Spleen (tissue), 11 donors: ENCODE measurements around the gene CDX4. TPM values are rescaled to one million over a fixed set of nuclear protein-coding genes. Genes with fewer than 3 reads are reported as not detected.
"Not testable (repeated sequence)": the region's sequence is repeated elsewhere in the genome, so short reads cannot be mapped to it uniquely, and the experiment has no call there.

Source experiments
- DNase-seq: peaks from one replicate; pipeline ENCODE4 v3.0.0-alpha.2; 2020
- H3K27ac ChIP-seq, 8 donors: fragments of 200-600 bp; sonication (generic) in 7 of 8; 1 replicate in 4 of 8; 2 replicates in 4 of 8; pipeline versions ENCODE4 v1.5.0 to v1.8.0; 2016 to 2021; ENCODE audit warnings: inconsistent platforms in 4 of 8, mild to moderate bottlenecking in 4 of 8, moderate library complexity in 1 of 8
- H3K27me3 ChIP-seq, 7 donors: fragments of 200-600 bp; sonication (generic) in 6 of 7; replicated peaks in 1 of 7; 1 replicate in 4 of 7; 2 replicates in 3 of 7; pipeline versions ENCODE4 v1.5.0 to v1.8.0; 2016 to 2021; ENCODE audit warnings: inconsistent platforms in 3 of 7, mild to moderate bottlenecking in 1 of 7
- H3K36me3 ChIP-seq, 6 donors: fragments of 200-600 bp; sonication (generic) in 5 of 6; 1 replicate in 4 of 6; 2 replicates in 2 of 6; pipeline versions ENCODE4 v1.5.0 to v1.8.0; 2016 to 2021; ENCODE audit warnings: inconsistent platforms in 2 of 6
- H3K4me1 ChIP-seq, 6 donors: fragments of 200-600 bp; sonication (generic) in 5 of 6; 1 replicate in 3 of 6; 2 replicates in 3 of 6; pipeline versions ENCODE4 v1.5.0 to v1.8.0; 2016 to 2021; ENCODE audit warnings: inconsistent platforms in 3 of 6
- H3K4me3 ChIP-seq, 8 donors: fragments of 200-600 bp; sonication (generic) in 7 of 8; 1 replicate in 4 of 8; 2 replicates in 4 of 8; pipeline versions ENCODE4 v1.5.0 to v1.8.0; 2016 to 2021; ENCODE audit warnings: inconsistent platforms in 4 of 8, mild to moderate bottlenecking in 4 of 8, moderate library complexity in 2 of 8
- H3K9me3 ChIP-seq, 8 donors: fragments of 200-600 bp; sonication (generic) in 7 of 8; 1 replicate in 4 of 8; 2 replicates in 4 of 8; pipeline versions ENCODE4 v1.5.0 to v1.8.0; 2016 to 2021; ENCODE audit warnings: inconsistent platforms in 4 of 8
- CTCF ChIP-seq, 11 experiments: fragments of 200-600 bp in 7 of 11; fragments of 450-650 bp in 4 of 11; sonication (generic) in 4 of 11; IDR thresholded peaks in 8 of 11; conservative IDR thresholded peaks in 3 of 11; 1 replicate in 7 of 11; 2 replicates in 4 of 11; pipeline versions ENCODE4 v1.4.0 to v1.8.0; 2016 to 2021; ENCODE audit warnings: antibody characterized with exemption in 11 of 11, inconsistent platforms in 4 of 11, mild to moderate bottlenecking in 1 of 11
- POLR2A ChIP-seq, 3 donors: fragments of 450-650 bp; IDR thresholded peaks; one replicate each; pipeline ENCODE4 v1.5.1; 2017; ENCODE audit warnings: antibody characterized with exemption in 3 of 3, mild to moderate bottlenecking in 1 of 3
- POLR2AphosphoS5 ChIP-seq, 3 donors: sonication (generic); formaldehyde crosslinking; IDR thresholded peaks; one replicate each; pipeline ENCODE4 v1.5.1; 2017; ENCODE audit warnings: antibody characterized with exemption in 3 of 3
- WGBS, 5 donors: extraction: QIAGEN DNeasy Blood & Tissue Kit in 3 of 5; methylation state at CpG; one replicate each; pipeline versions ENCODE4 v1.1.5 to v1.1.7; 2013 to 2018; 5-methylcytosine and 5-hydroxymethylcytosine counted together
- intact Hi-C: fragments of 100-400 bp; cut with DNase I; formaldehyde crosslinking; loops from one replicate; pipeline ENCODE4 v1.15.0; 2023; ENCODE audit warnings: low total_unique reads
- polyA plus RNA-seq, 3 donors: library from polyadenylated mRNA; stranded (reverse); fragments of 200-250 nt; gene quantifications; one replicate each; pipeline ENCODE4 v1.2.1, GENCODE V29; 2013
- small RNA-seq, 4 donors: library from RNA; depleted of rRNA; stranded (forward); fragments of <200 nt; gene quantifications; one replicate each; pipeline ENCODE3, GENCODE V24; 2016
- total RNA-seq, 7 donors: library from RNA; depleted of rRNA in 3 of 7; stranded (reverse); fragments of >200 nt in 3 of 7; fragmentation: NEBNext Ultra II Directional in 4 of 7; extraction: Animal tissue kit (Norgen Biotek cat#: 25700) in 4 of 7; gene quantifications; one replicate each; pipeline versions ENCODE4 v1.1.0 to v1.2.1, GENCODE V29; 2016 to 2021
- donor health status: healthy with polysubstance abuse.
- donor health status: DM: no; HTN: no; CAD: no; lungs with moderate emphysema.
- donor health status: DM: no; HTN: no; CAD: no.
- donor health status: Bipolar disorder and iron deficiency.
- donor health status: healthy.
- donor health status: DM: no; HTN: no; CAD: no.
- donor health status: DM: yes; HTN: yes; CAD: no.

The CDX4 gene
- total and polyA plus RNA-seq, 10 donors: not detected

- Histone ChIP-seq H3K27me3 (peaks cover 0 to 7% (median 0%) of the 10 kb centered on the region in 7 donors), H3K4me1 (no peaks in the 10 kb centered on the region), H3K9me3 (peaks cover 0 to 12% (median 0%) of the 10 kb centered on the region in 8 donors), H3K4me3 (no peak overlapping the region), H3K36me3 (no peaks in the 10 kb centered on the region), H3K27ac (no peak overlapping the region)
- 56 to 81% (median 73%) methylated on average over 2 of the region's 2 CpGs for WGBS, 5 donors
- DNase-seq: no peak
- no peak for TF ChIP-seq CTCF (IDR thresholded peaks at IDR 0.05 in 8 of 11, conservative IDR thresholded peaks at IDR 0.05 in 3 of 11)
- TF ChIP-seq POLR2AphosphoS5 (IDR thresholded peaks at IDR 0.05): no peak
- no peak for TF ChIP-seq POLR2A (IDR thresholded peaks at IDR 0.05)
- intact Hi-C loops: no loop called here
Measured at GRCh38 chrX:73481521-73481920, 34.7 kb downstream of the CDX4 start.

GRCh38 chrX:73490661-73491060 is 43.8 kb downstream of the CDX4 start:
- DNase-seq: no peak
- H3K27me3 ChIP-seq: no peaks in the 10 kb centered on the region
- intact Hi-C loops: no loop called here
- peaks cover 0 to 21% (median 4%) of the 10 kb centered on the region in 8 donors for H3K9me3 ChIP-seq
- no peak for TF ChIP-seq POLR2AphosphoS5 (IDR thresholded peaks at IDR 0.05)
- no peak for TF ChIP-seq POLR2A (IDR thresholded peaks at IDR 0.05)
- no peak for TF ChIP-seq CTCF (IDR thresholded peaks at IDR 0.05 in 8 of 11, conservative IDR thresholded peaks at IDR 0.05 in 3 of 11)
- no peaks in the 10 kb centered on the region for H3K36me3 ChIP-seq
- 72 to 94% (median 88%) methylated on average over 3 of the region's 3 CpGs for WGBS, 5 donors
- no peak overlapping the region for H3K27ac ChIP-seq
- H3K4me1 ChIP-seq: no peaks in the 10 kb centered on the region
- H3K4me3 ChIP-seq: no peak overlapping the region

GRCh38 chrX:73492178-73492577 is 45.3 kb downstream of the CDX4 start:
- H3K36me3 ChIP-seq, intact Hi-C loops, H3K4me1 ChIP-seq, H3K27ac ChIP-seq, H3K27me3 ChIP-seq, DNase-seq, H3K4me3 ChIP-seq: not testable (repeated sequence)
- WGBS, 5 donors: 78 to 93% (median 89%) methylated on average over 4 of the region's 4 CpGs
- peaks cover 0 to 21% (median 4%) of the 10 kb centered on the region in 8 donors for H3K9me3 ChIP-seq

Small RNA genes lying within 50 kb of the gene (small RNA-seq; reads per million reads assigned to genes)
- gene MORF4L1P6 (0 reads per million in 4 donors), gene RNU6-1044P (0 reads per million in 4 donors)

Other genes starting within 250 kb of the CDX4 start
- gene NAP1L2, start 232.2 kb upstream of the CDX4 start, total RNA-seq: 1 to 10 TPM; 2.9 to 6.0 (median 3.9) TPM
- 1 to 10 TPM; 1.3 to 2.6 (median 2.5) TPM for gene NAP1L2, start 232.2 kb upstream of the CDX4 start, polyA plus RNA-seq
- 10 to 100 TPM; 10.3 to 15.7 (median 12.6) TPM for gene CHIC1, start 116.1 kb downstream of the CDX4 start, total RNA-seq
- gene CHIC1, start 116.1 kb downstream of the CDX4 start, polyA plus RNA-seq: 1 to 10 TPM; 2.4 to 3.5 (median 2.8) TPM